Measurements from ENCODE around the gene DIAPH2. TPM values are rescaled to one million over a fixed set of nuclear protein-coding genes. Genes with fewer than 3 reads are reported as not detected.

DIAPH2 gene
- polyA plus RNA-seq, 1 donor: 9.5 TPM

DNA sequence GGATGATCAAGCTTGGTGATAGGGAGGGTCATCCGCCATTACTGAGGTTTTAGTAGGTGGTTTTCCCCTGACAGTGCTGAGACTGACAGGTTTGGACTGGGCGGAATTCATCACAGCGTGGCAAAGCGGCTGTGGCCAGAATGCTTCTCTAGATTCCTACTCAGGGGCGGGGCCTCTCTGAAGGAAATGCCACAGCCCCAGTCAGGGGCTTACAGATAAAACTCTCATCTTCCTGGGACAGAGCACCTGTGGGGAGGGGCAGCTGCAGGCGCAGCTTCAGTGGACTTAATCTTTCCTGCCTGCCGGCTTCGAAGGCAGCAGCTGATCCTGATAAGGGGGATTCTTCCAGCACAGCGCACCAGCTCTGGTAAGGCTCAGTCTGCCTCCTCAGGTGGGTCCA lies 515.8 kb downstream of the DIAPH2 start:
- DNase-seq: no peak

DNA sequence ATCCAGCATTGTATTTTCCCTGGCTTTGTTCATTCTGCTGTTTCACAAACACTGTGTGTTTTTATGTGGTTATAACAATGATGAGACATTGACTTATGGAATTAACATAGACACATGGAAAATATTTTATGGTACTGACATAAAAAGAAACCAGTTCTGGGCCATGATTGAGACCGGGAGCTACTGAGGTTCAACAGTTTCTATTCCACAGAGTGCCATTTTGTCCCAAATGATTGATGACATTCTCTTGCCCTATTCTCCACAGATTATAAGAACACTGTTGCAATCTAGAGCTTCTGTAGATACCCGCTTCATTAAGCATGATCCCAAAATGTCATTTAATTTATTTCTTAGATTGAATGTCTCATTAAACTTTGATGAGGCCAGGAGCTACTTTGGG lies 525.9 kb downstream of the DIAPH2 start:
- DNase-seq: no peak

DNA sequence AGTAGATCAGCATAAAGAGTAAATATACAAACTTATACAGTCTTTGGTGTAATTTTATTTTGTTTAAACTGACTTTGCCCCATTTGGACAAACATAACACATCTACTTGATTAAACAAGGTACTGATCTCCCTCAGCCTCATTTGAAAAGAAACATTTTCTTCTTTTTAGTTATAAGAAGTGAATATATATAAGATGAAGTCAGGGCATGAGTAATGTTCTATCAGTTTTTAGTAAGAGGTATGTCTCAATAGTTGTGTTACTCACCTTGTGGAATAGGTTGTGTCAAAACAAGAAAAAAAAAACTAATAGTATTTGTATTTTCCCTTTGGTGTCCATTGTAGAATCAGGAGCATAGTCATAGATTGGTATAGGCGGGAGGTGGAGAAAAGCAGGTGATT lies 526.4 kb downstream of the DIAPH2 start:
- DNase-seq: no peak

DNA sequence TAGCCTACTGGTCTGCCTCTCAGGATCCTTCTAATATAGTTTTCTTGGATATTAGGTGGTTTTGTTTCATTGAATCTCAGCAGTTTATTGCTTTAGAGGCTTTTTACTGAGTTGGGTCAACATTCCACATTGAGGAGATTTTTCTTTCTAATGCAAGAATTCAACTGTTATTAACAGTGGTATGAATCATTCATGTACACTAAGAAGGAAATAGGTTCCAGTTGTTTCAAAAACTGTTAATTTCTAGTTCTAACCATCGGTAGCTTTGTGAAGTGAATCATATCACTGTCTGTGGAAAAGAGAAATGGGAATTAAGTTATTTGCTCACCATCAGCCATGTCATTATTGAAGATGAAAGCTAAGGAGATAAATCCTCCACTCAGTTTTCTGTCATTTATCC lies 530.5 kb downstream of the DIAPH2 start:
- DNase-seq: no peak

DNA sequence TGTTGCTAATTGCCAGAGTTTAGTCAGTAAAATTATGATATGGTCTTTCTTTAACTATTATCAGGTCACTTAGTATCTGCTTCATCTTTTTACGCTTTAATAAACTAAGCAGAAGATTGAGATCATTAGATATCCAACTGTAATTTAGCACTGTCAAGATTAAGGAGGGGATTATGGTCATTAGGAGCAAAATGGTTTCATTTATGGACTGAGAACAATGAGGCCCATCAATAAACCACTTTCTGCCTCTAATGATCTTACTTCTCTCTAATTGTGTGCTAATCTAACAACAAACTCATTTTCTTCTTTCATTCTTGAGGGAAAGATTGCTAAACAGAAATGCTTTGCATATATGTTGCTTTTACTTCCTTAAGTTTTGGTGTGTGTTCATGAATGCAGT lies 539.5 kb downstream of the DIAPH2 start:
- no peak for DNase-seq

DNA sequence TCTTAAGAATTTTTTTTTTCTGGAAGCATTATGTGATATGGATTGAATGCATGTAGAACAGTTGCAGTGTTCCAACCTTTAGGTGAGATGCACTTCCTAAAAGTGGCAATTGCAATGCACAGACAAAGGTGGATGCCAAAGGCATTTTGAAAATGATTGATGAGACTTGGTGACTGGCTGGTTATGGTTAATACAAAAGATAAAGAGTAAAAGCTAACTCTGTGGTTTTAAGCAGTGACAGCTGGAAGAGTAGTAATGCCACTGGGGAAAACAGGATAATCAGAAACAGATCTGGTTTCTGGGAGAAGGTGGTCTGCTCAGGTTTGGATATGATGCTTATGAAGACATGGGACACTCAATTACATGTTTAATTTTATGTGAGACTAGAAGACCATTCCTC lies 544.7 kb downstream of the DIAPH2 start:
- DNase-seq: no peak

DNA sequence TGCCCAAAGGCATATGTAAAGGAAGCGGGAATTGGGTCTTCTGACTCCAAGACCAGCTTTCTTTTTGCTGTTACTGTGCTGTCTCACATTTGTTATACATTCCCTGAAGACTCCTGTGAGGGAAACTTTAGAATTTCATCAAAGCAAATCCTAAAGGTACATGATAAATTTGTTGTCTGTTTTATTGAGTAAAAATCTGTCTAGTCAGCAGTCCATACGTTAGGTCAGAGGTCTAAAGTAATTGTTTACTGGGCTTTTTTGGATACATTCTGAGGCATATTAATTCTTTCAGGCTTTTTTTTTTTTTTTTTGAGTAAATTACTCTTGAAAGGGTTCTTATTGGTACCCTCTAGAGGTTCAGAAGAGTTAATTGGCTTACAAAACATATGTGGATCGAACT lies 546.3 kb downstream of the DIAPH2 start:
- DNase-seq: no peak

DNA sequence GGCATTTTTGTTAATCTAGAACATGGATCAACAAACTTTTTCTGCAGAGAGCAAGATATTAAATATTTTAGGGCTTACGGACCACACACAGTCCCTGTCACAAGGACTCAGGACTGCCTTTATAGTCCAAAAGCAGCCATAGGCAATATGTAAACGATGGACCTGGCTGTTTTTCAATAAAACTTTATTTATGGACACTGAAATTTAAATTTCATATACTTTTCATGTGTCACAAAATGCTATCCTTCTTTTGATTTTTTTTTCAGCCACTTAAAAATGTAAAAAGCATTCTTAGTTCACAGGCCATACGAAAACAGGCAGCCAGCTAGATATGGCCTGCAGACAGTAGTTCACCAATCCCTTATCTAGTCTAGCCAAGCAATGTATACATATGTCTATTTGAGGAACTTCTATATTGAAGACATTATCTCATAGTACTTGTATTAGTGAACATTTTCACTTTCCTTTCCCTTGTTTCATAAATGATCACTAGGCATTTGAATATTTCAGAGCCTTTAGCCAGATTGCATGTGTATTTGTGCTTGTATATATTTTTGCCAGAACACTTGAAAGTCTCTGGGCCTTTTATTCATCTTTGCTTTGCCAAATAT lies 549.9 kb downstream of the DIAPH2 start:
- DNase-seq: no peak

DNA sequence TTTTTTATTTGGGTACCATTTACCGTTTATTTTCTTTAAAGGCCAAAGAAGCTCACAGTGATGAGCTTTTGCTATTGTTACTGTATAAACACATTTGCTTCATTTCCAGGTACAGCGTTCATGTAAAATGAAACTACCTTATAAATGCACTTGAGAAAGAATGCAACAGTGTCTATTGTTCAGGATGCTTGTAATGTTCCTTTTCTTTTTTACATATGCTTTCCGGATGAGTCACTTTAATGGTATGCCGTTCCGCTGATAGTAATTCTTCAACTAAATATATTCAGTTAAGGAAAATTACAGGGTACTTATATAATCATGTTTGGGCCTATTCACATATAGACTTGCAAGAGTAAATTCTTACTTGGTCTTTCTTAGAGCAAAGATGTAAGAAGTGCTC lies 554.0 kb downstream of the DIAPH2 start:
- DNase-seq: no peak

DNA sequence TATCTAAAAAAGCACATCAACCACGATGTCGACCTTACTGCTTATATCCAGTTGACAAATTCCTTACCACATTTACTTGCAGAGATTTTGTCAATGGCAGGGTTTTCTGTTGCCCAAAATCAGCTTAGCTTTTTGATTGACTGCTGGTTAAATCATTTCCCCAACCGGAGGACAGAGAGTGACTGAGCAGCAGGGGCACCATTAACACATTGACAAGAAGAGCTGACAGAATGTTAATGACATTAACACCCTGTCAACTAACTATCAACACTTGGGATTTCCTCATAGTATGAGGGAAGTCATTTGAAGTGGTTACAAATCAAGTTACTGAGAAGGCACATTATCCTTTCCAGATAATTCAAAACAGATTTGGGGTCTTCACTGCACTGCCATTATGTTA lies 567.5 kb downstream of the DIAPH2 start:
- no peak for DNase-seq

DNA sequence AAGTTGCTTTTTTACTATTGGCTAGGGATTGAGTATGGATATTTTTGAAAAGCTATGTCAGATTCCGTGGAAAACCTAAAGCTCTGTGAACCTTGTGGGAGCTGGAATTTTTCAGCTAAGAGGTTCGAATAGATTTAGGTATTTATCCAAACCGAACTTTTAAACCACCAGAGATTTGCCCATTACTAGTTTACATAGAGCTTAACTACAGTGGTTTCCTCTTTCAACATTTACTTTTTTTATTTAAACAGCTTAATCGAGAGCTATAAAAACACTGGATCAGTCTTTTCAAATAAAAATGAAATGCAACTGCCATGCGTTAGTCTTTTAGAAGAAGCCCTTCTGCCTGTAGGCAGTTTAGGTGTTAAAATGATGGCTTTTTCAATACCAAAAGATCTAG lies 576.0 kb downstream of the DIAPH2 start:
- DNase-seq: no peak

DNA sequence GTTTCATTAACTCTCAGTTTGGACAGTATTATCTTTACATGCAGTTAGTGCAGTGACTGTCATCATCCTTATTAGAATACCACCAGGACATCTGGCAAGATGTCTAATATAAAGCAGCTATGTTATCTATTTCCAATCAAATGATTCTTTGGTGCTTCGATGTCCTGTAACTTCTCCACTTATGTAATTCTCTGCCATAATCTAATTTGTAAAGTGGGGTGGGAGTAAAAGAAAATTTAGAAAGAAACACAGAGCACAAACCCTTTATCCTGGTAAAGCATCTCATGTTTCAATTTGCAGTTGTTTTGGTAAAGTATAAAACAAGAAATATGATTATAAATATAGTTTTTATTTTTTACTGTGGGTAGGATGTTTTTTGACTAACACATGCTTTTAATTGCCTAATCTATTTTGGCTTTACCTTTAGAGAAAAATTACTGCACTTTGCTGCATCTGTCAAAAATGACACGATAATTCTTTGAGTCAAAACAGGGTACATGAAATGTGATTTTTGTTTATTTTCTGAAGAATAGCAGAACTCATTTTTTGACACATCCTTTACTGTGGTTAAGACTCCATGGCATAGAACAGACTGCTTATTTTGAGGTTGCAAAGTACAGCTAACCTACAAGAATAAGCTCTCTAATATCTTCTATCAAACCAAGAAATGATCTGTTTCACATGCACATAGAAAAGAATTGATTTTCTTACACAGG lies 581.9 kb downstream of the DIAPH2 start:
- DNase-seq: no peak

DNA sequence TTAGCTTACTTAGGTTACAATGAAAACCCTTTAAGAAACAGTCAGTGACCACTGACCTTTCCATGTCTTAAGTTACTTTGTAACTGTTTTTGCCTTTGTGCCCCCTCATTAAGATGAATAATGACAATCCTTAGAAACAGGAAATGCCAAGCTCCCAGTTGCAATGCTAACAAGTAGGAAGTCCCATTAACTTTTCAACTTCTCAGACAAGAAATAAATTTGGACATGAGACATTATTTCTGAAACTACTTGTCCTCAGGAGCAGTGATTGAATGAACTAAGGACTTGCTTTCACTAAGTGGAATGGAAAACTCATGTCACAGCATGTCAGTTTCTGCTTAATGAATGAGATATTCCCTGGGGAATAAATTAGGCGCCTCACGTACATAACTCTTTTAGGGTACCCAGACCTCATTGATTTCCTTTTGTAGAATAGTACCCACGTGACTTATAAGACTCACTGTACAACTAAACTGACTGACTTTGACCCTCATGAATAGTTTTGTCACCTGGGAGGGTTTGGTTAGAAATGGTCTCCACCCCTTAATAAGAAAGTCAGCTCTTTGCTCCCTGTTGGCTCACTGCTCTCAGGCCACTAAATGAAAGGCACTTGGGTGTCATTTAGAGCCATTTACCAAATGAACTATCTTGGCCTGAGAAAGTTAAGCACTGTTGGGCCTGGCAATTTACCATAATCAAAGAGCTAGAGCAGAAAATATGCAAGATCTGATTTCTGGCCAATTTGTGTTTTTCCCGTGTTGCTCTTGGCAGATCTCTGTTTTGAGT lies 582.9 kb downstream of the DIAPH2 start:
- no peak for DNase-seq

DNA sequence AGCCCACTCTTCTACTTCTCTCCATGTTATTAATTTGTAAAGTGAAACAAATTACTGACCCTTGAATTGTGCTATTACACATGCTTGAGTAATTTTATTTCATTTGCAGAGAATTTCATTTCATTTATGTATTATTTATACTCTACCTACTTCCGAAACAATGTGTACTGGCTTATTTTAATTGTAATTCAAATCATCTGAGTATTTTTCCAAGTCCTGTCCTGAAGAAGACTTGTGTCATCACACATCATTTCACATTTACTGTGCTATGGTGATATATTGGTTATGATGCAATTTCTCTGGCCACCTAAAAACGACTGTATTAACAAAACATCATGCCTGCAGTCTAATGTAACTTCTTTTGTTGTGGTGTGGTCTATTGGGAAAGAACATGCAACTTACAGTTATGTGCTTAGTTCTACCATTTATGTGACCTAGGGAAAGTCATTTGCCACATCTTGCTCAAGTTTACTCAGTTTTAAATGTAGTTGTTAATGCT lies 583.6 kb downstream of the DIAPH2 start:
- DNase-seq: no peak

DNA sequence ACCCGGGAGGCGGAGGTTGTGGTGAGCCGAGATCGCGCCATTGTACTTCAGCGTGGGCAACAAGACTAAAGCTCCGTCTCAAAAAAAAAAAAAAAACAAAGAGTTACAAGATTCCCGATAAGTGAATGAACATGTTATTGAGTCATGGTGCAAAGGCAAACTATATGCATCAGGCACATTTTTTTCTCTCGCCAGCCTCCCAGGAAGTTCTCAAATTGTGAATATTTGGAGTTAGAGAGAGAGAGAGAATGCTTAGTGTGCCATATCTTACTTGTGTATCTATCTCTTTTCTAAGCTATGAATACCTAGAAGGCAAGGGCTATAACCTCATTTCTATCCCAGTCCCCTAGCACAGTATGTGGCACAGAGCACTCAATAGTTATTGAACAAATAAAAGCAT lies 599.9 kb downstream of the DIAPH2 start:
- no peak for DNase-seq

DNA sequence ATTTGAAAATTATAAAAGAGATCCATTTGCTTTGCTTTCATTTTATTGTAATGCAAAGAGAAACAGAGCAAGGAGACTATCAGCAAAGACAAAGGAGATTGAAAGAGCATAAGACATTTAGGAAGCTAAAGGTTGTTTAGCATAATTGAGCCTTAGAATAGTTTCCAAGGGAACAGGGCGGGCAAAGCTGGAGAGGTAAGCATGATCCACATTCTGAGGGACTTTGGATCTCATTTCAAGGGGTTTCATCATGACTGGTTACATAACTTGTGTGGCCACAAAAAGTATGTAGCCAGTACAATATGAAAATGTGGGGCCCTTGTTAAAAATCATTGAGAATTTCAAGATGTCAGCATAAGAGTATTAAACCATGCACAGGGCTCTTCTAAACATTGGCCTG lies 605.6 kb downstream of the DIAPH2 start:
- DNase-seq: no peak

DNA sequence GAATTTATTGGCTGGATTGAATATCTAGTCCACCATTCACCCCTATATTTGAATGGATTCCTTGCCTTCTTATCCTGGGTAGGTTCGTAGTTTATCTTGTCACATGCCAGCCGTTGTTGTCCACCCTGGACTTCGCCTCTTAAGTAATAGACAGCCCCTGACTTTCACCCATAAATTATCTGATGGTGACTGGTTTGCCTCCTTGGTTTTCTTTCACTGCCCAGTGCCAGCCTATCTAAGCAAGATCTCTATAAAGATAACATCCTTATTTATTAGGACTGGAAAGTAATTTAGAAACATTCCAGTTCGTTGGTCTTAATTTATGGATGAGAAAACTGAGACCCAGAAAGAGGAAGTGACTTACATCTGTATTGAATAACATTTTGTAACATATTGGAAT lies 609.4 kb downstream of the DIAPH2 start:
- DNase-seq: no peak

DNA sequence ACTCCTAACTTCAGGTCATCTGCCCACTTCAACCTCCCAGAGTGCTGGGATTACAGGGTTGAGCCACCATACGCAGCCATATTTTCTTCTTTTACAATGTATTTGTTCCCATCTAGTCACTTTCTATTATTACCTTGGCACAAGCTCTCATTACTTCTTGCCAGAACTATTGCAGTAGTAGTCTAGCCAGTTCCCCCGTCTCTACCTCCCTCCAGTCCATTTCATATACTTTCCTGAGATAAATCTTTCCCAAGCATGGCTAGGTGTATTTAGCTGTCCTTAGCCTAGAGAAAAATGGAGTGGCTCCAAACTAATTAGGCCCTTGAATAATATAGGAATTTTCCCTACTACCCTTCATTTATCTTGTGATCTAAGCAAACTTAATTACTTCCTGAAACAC lies 611.3 kb downstream of the DIAPH2 start:
- no peak for DNase-seq

DNA sequence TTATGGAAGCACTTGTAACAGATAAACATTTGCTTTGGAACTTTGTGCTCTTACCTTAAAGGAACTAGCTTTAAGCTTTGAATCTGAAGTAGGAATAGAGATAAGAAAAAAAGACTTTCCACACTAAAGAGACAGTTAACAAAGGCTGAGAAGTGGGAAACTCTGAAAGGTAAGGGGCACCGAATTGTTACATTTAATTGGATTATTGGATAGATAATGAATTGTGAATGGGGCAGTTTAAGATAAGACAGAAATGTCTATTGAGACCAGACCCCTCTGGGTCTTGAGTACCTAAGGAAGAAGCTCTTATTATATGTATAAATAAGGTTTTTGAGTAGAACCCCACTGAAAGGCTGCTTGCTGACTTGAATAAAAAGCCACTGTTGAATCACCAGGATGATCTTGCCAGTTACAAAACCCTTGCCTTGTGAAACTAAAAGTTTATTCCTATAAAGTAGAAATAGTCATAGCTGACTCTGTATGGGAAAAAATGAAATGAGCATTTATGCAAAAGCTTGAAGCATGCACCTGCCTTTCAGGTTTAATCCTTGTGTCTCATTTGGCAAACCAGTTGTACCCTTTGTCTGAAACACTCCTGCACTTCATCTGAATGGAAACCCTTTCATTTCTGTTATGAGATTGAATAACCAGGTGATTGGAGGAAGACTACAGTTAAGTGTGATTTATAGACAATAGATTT lies 622.3 kb downstream of the DIAPH2 start:
- no peak for DNase-seq

DNA sequence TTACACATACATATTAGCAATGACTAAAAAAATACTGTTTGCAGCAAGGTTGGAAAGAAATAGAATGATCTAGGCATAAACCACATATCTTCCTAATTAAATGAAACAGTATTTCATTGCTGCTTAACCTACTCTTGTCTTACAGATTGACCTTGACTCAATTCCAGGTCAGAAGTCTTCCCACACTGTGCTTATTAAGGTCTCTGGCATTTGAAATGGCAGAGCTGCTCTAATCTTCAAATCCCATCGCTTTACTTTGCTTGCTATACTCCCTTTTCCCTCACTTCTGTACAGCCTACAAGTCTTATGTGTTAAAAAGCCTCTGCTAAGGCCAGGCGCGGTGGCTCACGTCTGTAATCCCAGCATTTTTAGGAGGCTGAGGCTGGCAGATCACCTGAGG lies 623.5 kb downstream of the DIAPH2 start:
- no peak for DNase-seq

DNA sequence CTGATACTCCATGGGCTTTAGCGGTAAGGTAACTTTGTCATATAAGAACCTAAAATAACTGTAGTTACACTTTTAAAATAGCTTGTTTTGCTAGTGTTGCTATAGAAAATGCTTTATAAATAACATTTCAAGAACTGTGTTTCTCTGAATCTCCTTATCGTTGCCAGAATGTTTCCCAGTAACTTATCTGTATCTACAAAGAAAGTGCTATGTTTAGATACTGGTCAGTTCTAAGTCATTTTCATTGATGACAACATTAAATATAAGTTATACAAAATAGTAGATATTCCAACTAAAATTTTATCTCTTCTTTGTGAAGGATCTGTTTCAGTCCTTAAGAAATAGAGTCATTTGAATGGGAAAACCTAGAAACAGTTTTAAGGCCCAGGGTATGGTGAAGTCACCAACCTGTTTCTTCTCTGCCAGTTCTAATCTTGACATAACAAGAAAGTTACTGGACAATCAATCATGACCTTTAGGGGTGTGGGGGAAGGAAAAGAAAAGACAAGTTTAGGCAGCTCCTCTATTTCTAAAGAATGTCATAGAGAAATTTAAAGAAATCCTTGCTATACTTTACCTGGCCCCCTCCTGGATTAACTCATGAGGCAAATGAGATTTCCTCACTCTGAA lies 625.0 kb downstream of the DIAPH2 start:
- no peak for DNase-seq

DNA sequence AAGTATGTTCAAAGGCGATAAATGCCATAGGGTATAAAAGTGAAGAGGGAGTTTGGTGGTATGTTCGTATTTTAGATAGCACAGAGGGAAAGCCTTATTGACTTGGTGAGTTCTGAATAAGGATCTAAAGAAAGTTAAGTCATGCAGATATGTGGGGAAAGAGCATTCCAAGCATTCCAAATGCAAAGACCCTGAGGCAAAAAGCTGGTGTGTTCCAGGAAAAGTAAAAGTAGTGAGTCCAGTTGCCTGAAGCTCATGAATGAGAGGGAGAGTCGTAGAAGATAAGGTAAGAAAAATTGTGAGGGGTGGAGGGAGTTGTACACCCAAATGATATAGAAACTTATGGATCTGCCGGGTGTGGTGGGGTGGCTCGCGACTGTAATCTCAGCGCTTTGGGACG lies 625.7 kb downstream of the DIAPH2 start:
- no peak for DNase-seq

Data from hindlimb muscle (tissue), 1 donor.